Nephron (organoid): ENCODE results near the gene PLAC1.
A peak's percentile ranks its signal among the peaks of the same experiment; 100 is the strongest.

Experiments
- H3K27ac Mint-ChIP-seq, 3 experiments: 2 replicates each; pipeline ENCODE4 v1.8.0; 2020; ENCODE audit warnings: mixed read lengths in 3 of 3, mild to moderate bottlenecking in 2 of 3, moderate library complexity in 1 of 3
- H3K27me3 Mint-ChIP-seq: 2 replicates; pipeline ENCODE4 v1.8.0; 2021; ENCODE audit warnings: low read depth, mild to moderate bottlenecking, moderate library complexity, mixed read lengths
- H3K36me3 Mint-ChIP-seq: 2 replicates; pipeline ENCODE4 v1.8.0; 2020; ENCODE audit warnings: low read depth, mixed read lengths
- H3K4me1 Mint-ChIP-seq: 2 replicates; pipeline ENCODE4 v1.8.0; 2020; ENCODE audit warnings: mixed read lengths
- H3K4me3 Mint-ChIP-seq, 3 experiments: 2 replicates each; pipeline ENCODE4 v1.8.0; 2020; ENCODE audit warnings: mild to moderate bottlenecking in 3 of 3, mixed read lengths in 3 of 3, moderate library complexity in 2 of 3
- H3K9me3 Mint-ChIP-seq: 2 replicates; pipeline ENCODE4 v1.8.0; 2020; ENCODE audit warnings: mixed read lengths
- CTCF ChIP-seq, 3 experiments: fragments of 200-600 bp; sonication (generic); IDR thresholded peaks; one replicate each; pipeline ENCODE4 v1.5.0; 2021; ENCODE audit warnings: antibody characterized with exemption in 3 of 3; ENCODE audit not compliant: unreplicated experiment in 3 of 3

PLAC1 gene

GRCh38 chrX:134692990-134693389, 34.7 kb upstream of the PLAC1 start:
- no peaks in the 10 kb centered on the region for H3K9me3 Mint-ChIP-seq
- H3K27ac Mint-ChIP-seq, result peak overlapping the region; percentile 69 to 79 (median 76)
- H3K36me3 Mint-ChIP-seq, result no peaks in the 10 kb centered on the region
- peaks cover 66% of the 10 kb centered on the region for H3K4me1 Mint-ChIP-seq
- no peak for TF ChIP-seq CTCF (IDR thresholded peaks at IDR 0.05; ENCODE audit: unreplicated experiment in 3 of 3)
- H3K27me3 Mint-ChIP-seq, result no peaks in the 10 kb centered on the region
- H3K4me3 Mint-ChIP-seq, result peak overlapping the region in 1 of 3 experiments; percentile 2

- Mint-ChIP-seq H3K27me3 (no peaks in the 10 kb centered on the region), H3K36me3 (no peaks in the 10 kb centered on the region), H3K27ac (peak overlapping the region; percentile 69 to 79 (median 76)), H3K4me1 (peaks cover 73% of the 10 kb centered on the region), H3K4me3 (no peak overlapping the region), H3K9me3 (no peaks in the 10 kb centered on the region)
- TF ChIP-seq CTCF (IDR thresholded peaks at IDR 0.05; ENCODE audit: unreplicated experiment in 3 of 3), result no peak
Observed at GRCh38 chrX:134692233-134692632, 34.0 kb upstream of the PLAC1 start.

GRCh38 chrX:134691453-134691852, 33.2 kb upstream of the PLAC1 start:
- H3K9me3 Mint-ChIP-seq, result no peaks in the 10 kb centered on the region
- peaks cover 80% of the 10 kb centered on the region for H3K4me1 Mint-ChIP-seq
- peak overlapping the region; percentile 76 to 79 (median 78) for H3K27ac Mint-ChIP-seq
- H3K36me3 Mint-ChIP-seq, result no peaks in the 10 kb centered on the region
- no peaks in the 10 kb centered on the region for H3K27me3 Mint-ChIP-seq
- H3K4me3 Mint-ChIP-seq, result no peak overlapping the region
- TF ChIP-seq CTCF (IDR thresholded peaks at IDR 0.05; ENCODE audit: unreplicated experiment in 3 of 3), result no peak

GRCh38 chrX:134688839-134689238, 30.6 kb upstream of the PLAC1 start:
- Mint-ChIP-seq H3K27ac (peak overlapping the region; percentile 47 to 77 (median 70)), H3K4me3 (no peak overlapping the region), H3K36me3 (no peaks in the 10 kb centered on the region), H3K4me1 (peaks cover 87% of the 10 kb centered on the region), H3K27me3 (no peaks in the 10 kb centered on the region), H3K9me3 (peaks cover 2% of the 10 kb centered on the region)
- no peak for TF ChIP-seq CTCF (IDR thresholded peaks at IDR 0.05; ENCODE audit: unreplicated experiment in 3 of 3)

- Mint-ChIP-seq H3K36me3 (no peaks in the 10 kb centered on the region), H3K27me3 (no peaks in the 10 kb centered on the region), H3K27ac (peak overlapping the region; percentile 47 to 77 (median 70)), H3K9me3 (peaks cover 2% of the 10 kb centered on the region), H3K4me3 (no peak overlapping the region), H3K4me1 (peaks cover 81% of the 10 kb centered on the region)
- no peak for TF ChIP-seq CTCF (IDR thresholded peaks at IDR 0.05; ENCODE audit: unreplicated experiment in 3 of 3)
Observed at GRCh38 chrX:134688031-134688823, 30.0 kb upstream of the PLAC1 start.

- H3K27me3 Mint-ChIP-seq, result no peaks in the 10 kb centered on the region
- H3K36me3 Mint-ChIP-seq, result no peaks in the 10 kb centered on the region
- H3K4me3 Mint-ChIP-seq, result peak overlapping the region in 1 of 3 experiments; percentile 37
- H3K4me1 Mint-ChIP-seq, result peaks cover 64% of the 10 kb centered on the region
- no peak for TF ChIP-seq CTCF (IDR thresholded peaks at IDR 0.05; ENCODE audit: unreplicated experiment in 3 of 3)
- H3K9me3 Mint-ChIP-seq, result peaks cover 2% of the 10 kb centered on the region
- peak overlapping the region in 2 of 3 experiments; percentile 81 to 94 for H3K27ac Mint-ChIP-seq
Observed at GRCh38 chrX:134685668-134686067, 27.4 kb upstream of the PLAC1 start.
